Glomerular visceral epithelial cell (primary cell): ENCODE results near the gene AVPR1B.
"Not testable (repeated sequence)": the region's sequence is repeated elsewhere in the genome, so short reads cannot be mapped to it uniquely, and the experiment has no call there.

Experiments used
- DNase-seq: peaks from one replicate; pipeline ENCODE4 v3.0.0-alpha.2; 2016; ENCODE audit errors: extremely low spot score

The AVPR1B gene

GRCh38 chr1:206082831-206083695 lies 34.1 kb downstream of the AVPR1B start:
- no peak for DNase-seq

DNA sequence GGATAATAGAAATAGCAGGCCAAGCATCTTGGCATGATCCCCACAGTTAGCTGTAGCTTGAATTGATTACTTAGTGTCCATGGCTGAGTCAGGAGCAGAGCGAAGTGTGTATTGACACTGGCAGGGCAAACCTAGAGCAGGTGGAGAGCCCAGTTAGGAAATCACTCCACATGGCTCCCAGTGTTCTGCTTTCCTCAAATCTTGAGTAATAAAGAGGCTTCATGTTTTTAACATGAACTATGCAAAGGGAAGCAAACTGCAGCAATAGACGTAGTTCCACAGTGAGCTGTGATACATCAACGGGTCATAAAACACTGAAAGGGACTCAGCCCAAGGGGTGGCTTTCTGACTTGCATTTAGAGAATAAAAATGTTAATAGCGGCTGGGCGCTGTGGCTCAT lies 35.3 kb downstream of the AVPR1B start:
- no peak for DNase-seq

- DNase-seq: no peak
These were observed 37.0 kb downstream of the AVPR1B start for GRCh38 chr1:206080026-206080820.

- no peak for DNase-seq
These were observed 38.1 kb downstream of the AVPR1B start for GRCh38 chr1:206079135-206079534.

GRCh38 chr1:206075786-206076755 lies 41.1 kb downstream of the AVPR1B start:
- no peak for DNase-seq

DNA sequence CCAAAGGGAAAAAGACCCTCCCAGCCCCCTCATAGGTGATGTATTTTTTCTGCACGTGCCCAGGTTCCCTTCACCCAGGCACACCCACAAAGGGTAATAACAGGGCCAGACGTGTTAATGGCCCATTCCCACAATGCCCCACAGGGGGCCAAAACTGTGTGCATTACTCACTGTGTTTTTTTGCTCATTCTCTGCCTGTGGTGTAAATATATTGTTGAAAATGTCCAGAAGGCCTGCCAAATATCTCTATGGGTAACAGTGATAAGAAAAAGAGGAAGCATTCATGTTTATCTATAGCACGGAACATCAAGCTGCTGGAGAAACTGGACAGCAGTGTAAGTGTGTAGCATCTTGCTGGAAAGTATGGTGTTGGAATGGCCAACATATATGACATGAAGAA lies 42.3 kb downstream of the AVPR1B start:
- DNase-seq: no peak

GRCh38 chr1:206070627-206071304 lies 46.4 kb downstream of the AVPR1B start:
- DNase-seq: no peak

GRCh38 chr1:206068314-206068713 lies 48.9 kb downstream of the AVPR1B start:
- no peak for DNase-seq

- DNase-seq: no peak
These were observed 49.5 kb downstream of the AVPR1B start for GRCh38 chr1:206067486-206068227.

DNA sequence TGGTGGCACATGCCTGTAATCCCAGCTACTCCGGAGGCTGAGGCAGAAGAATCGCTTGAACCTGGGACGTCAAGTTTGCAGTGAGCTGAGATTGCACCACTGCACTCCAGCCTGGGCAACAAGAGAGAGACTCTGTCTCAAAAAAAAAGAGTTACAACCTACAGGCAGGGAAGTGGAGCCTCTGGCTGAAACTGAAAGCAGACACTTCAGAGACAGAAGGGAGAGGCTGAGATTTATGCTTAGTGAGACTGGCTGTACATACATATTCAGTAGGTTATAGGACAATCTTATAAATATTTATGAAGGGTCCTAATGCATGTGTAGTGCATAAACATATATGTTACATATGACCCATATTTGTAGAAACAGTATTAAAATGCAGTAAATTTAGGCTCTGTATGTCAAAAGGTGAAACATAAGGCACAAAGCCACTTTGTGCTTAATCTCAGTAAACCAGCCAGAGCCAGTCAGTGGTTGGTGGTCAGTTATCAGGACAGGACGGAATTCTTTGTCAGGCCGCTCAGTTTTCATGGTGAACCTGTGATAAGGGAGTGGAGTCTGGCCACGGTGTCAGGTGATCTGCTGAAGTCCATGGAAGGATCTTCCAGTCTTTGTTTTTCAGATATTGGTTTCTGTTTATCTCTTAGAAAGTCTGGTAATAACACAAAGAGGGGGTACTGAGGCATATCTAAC lies 50.6 kb downstream of the AVPR1B start:
- no peak for DNase-seq

DNA sequence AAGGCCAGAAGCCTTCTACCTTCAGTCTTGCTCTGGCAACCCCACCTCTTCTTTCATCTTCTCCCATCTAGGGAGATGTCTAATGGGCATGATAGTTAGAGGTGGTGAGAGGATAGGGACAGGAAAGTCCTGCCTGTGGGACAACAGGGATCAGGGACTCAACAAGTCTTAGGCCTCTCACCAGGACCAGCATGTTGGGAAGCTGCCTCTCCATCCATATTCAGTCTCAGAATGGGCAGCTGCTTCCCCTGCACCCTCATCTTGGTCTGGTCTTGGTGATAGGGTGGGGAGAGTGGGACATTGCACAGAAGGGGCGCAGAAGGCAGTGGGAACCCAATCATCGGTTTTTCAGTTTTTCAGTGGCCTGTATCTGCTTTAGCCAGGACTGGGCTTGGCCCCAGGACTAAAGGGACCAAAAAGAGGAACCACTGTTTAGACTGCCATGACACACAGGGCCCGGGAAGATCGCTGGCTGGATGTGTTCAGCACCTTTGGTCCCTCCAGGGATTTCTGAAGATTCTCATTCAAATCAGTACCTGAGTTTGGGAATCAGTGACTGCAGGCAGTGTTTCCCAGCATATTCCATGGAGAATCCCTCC lies 51.5 kb downstream of the AVPR1B start:
- no peak for DNase-seq

- not testable (repeated sequence) for DNase-seq
These were observed 52.7 kb downstream of the AVPR1B start for GRCh38 chr1:206064501-206064900.

- not testable (repeated sequence) for DNase-seq
These were observed 53.2 kb downstream of the AVPR1B start for GRCh38 chr1:206064001-206064400.

GRCh38 chr1:206062464-206062863 lies 54.7 kb downstream of the AVPR1B start:
- no peak for DNase-seq

- DNase-seq: no peak
These were observed 56.3 kb downstream of the AVPR1B start for GRCh38 chr1:206060844-206061243.
